Stimulated activated CD8-positive, alpha-beta memory T cell treated with anti-CD3 and anti-CD28 coated beads, Interleukin-15, amount 100 ng/mL, for 24 hours (primary cell): ENCODE measurements around the gene HOXC9.

ENCODE experiments used
- DNase-seq: peaks from one replicate; pipeline ENCODE4 v3.0.0-alpha.2; 2020; ENCODE audit warnings: low read depth

The HOXC9 gene

DNA sequence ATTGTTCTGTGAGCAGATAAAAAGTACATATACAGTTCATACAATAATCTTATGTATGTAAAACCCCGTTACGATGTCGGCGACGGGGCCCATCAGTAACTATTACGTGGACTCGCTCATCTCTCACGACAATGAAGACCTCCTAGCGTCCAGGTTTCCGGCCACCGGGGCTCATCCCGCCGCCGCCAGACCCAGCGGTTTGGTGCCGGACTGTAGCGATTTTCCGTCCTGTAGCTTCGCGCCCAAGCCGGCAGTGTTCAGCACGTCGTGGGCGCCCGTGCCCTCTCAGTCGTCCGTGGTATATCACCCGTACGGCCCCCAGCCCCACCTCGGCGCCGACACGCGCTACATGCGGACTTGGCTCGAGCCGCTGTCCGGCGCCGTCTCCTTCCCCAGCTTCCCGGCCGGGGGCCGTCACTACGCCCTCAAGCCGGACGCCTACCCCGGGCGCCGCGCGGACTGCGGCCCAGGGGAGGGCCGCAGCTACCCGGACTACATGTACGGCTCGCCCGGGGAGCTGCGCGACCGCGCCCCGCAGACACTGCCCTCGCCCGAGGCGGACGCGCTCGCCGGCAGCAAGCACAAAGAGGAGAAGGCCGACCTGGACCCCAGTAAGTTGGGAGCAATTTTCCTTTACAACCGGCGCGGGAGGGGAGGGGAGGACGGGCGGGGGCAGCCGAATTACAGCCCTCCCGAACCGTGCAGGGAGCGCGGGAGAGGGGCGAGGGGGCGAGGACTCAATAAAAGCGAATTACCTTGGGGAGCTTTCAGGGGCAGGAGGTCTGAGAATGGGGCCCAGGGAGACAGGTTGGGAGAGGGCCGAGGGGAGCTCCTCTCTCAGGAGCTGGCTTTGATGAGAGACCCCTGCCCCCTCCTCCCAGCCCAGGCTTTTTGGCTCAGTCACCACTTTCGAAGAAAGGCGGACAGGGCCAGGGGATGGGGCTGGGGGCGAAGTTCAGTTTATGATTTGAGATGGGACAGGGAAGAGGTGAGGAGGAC is at the start of gene HOXC9:
Gene HOXC9 (plus strand): TSS at position 46 of the 999 bp plus-strand sequence. CDS start 28 bp downstream, at position 74.
- DNase-seq: no peak

DNA sequence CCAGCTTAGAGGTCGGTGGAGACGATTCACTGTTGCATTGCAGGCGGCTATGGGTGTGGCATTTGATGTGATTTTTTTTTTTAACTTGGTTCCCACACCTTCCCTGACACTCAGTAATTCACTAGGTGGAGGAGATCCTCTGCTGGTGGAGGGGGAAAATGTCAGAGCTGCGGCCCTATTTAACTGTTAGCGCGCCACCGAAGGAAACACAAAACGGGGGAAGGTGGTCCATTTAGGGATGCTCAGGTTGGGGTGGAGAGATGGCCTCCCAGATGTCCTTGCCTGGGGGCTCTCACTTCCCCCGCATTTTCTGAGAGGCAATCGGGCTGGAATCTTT is 49.6 kb upstream of the HOXC9 start:
- DNase-seq: no peak

DNA sequence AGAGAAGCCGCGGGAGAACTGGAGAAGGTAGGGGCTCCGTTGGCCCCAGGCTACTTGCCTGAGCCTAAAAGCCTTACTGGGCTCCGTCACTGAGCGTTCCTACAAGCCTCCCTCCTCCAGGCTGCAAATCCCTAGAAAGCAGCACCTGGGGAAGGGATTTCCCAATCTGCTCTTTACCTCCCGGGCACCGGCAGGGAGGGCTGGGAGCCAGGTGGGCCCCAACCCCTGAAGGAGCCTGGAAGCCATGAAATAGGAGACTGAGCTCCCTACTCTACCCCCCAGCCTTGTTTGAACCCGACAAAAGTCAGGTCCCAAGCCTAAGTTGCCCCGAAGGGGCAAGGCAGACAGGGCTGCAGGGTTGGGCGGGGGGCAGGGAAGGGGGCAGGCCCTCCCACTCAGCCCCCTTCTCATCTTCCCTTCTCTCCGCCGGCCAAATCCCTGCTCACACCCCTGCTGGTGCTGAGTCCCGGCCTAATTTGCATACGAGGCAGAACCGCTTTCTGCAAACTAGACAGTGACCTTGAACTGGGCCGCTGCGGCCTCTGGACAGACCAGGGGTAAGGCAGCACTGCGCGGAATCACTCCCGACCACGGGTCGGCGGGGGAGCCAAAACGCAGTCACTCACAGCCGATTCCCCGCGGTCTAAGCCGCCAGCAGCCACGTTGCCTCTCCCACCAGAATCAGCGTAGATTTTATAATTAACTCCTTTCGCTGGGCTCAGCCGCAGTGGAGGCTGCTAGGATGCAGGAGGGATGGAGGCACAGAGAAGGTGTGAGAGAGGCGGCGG is 49.0 kb upstream of the HOXC9 start:
- DNase-seq: no peak

DNA sequence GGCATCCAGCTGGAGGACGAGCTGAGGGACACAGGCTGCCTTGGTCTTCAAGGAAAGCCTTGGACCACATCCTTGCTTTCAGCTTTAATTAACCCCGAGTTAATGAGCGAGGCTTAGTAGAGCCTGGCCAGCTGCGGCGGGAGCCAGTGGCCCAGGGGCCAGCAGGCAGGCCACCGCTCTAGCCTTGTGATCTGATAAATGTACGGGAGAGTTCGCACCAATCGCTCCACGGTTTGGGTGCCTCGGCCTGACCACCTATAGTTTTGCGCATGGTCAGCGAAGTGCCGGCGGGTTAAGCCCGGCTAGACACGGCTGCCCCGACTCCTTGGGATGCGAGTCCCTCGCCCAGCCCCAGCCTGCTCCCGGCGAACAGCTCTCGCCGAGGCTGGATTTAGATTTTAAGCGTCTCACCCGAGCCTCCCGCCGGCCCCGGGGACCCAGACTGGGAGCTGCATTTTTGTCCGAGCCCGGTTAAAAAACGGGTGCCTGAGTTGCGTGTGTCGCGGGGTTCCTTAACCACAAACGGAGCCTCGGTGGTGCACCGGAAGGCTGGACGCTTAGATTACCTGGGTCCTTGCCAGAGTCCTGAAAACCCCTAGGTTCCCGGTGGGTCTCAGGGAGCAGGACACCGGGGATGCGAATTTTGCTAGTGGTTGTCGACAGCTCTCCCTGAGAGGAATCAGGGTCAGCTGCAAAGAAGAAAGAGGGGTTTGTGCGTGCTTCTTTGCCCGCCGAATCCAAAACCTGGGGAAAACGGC is 48.2 kb upstream of the HOXC9 start:
- DNase-seq: no peak

DNA sequence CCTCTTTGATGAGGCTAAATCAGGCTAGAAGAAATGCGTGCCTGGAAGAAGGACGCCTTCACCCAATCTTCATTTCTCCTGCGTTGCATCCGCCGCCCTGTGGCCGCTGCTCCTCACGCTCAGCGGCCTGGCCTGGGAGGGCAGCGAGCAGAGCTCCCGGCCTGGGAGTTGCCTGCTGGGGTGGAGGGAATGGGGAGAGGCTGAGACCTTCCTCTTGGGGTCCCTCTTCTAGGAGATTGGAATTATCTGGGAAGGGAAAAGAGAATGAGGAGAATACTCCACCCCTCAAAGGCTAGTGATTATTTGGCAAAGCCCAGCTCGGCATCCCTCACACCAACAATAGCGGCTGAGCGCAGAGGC is 47.6 kb upstream of the HOXC9 start:
- DNase-seq: no peak

GRCh38 chr12:53952871-53953734 is 46.9 kb upstream of the HOXC9 start:
- no peak for DNase-seq

- DNase-seq: no peak
Measured at GRCh38 chr12:53953831-53954693, 45.9 kb upstream of the HOXC9 start.

DNA sequence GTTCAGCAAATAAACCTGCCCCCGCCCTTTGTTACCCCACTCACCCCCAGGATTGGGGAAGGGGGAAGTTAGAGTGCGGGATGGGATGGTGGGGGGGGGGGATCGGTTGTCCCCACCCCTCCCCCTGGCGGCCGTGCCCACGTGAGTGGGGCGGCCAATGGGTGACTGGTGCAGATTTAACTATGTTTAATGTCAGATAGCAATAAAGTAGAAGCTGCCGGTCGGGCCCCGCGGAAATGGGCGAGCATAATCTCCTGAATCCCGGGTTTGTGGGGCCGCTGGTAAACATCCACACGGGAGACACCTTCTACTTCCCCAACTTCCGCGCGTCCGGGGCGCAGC is 45.3 kb upstream of the HOXC9 start, which contains the start of gene HOXC12:
Gene HOXC12 (plus strand): TSS at position 210 of the 342 bp plus-strand sequence. CDS start 27 bp downstream, at position 237.
- no peak for DNase-seq

- DNase-seq: no peak
Measured at GRCh38 chr12:53955036-53955775, 44.8 kb upstream of the HOXC9 start.

GRCh38 chr12:53955776-53956250 is 44.1 kb upstream of the HOXC9 start:
- no peak for DNase-seq

- DNase-seq: no peak
Measured at GRCh38 chr12:53956251-53956887, 43.6 kb upstream of the HOXC9 start.

DNA sequence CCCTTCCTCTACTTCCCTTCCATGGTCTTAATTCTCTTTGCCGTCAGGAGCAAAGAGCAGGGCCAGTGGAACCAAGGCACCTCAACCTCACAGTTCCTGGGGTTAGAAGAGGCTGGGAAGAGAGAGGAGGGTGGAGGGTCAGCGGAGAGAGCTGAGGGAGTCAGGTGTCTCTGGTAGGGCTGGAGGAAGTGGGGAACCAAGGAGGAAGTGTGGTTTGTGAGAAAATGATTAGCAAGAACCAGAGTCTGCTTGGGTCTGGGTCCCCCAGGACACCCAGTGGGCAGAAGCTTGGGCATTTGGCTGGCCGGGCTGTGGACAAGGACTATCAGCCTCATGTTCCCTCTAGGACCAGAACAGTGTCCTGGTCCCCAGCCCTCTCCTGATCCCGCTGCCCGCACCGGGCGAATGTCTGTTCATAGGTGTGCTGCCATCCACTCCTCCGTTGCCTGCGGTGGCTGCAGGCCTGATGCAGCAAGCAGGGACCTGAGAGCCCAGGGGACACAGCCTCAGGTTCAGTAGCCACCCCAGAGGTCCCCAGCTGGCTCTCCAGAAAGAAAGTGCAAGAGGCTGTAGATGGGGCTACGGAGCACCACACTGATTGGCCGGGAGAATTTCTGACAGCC is 42.9 kb upstream of the HOXC9 start:
- DNase-seq: no peak

DNA sequence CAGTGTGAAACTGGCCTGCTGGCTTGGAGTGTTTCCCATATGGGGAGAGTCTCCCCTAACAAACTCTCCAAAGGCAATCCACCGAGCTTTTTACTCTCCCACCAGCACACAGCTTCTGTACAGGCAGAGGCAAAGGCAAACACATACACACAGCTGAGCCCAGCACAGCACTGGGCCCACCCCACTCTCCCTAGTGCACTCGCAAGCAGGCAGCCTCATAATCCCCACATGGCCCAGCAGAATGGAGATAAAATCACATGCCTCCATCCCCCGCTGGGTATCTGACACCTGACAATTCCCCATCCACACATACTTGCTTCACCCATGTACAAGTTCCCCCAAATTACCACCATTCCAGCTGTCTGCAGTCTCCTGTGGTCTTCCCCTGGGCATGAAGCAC is 41.8 kb upstream of the HOXC9 start:
- DNase-seq: no peak

DNA sequence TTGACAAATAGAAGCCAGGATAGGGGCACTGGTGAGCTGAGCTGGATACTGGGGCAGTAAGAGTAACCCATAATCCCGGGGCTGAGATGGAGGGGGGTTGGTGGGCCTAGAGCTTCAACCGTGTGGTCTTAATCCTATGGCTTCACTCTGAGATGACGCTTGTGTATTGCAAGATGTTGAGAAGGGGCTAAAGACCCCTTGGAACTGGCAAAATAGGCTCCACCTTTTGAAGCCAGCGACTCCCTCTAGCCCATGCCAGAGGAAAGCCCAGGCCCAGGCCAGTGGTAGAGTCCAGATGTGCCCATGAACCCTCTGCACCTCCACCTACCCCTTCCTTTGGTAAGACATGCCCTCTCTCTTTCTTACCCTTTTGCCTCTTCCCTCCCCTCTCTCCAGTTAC is 40.6 kb upstream of the HOXC9 start:
- no peak for DNase-seq

DNA sequence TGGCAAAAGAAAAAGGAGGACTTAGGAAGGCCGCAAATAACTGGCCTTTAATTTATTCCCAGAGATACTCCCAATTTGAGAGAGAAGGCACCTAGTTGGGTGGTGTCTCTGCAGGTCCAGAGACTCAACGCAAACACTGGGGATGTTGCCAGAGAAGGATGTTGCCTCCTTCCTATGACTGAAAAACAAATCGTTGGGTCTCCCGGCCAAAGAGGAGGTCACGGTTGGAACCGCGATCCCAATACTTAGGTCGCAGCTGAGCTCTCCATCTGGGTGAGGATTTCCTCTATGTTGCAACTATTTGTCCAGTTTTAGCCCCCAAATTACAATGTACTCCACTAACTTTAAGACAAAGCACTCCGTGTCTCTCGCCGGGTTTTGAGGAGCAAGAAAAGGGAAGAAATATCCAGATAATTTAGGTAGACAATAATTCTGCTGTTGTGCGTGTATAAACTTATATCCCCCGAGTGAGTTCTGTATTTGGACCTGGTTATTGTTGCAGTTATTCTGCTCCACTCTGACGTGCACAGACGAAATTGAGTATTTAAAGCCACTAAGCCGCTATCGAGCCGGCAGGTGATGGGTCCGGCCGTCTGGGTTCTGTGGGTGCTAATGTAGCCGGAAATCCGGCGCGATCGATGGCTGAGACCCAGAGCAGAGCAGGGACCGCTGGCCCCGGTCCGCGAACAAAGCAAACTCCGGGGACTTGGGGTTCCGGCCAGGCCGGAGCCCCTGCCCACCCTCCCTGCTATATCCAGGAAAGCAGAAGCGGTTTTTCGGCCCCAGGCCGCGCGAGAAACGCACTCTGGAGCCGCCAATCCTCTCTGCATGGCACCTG is 39.6 kb upstream of the HOXC9 start:
- no peak for DNase-seq

- no peak for DNase-seq
Measured at GRCh38 chr12:53961025-53961761, 38.8 kb upstream of the HOXC9 start.

GRCh38 chr12:53963005-53963404 is 37.0 kb upstream of the HOXC9 start:
- no peak for DNase-seq
